Effector memory CD8-positive, alpha-beta T cell (primary cell): ENCODE measurements around the gene UBE2G2.

Experiments
- ATAC-seq: fragments of 150-1000 bp; cut with Tn5 transposase; replicated peaks from 2 replicates; pipeline ENCODE4 v1.10.0; 2021; ENCODE audit warnings: mild to moderate bottlenecking, moderate library complexity
- DNase-seq, 3 experiments: peaks; one replicate each; pipeline ENCODE4 v3.0.0; 2021
- H3K27ac Mint-ChIP-seq, 2 donors: one replicate each; pipeline ENCODE4 v1.8.0; 2022; ENCODE audit warnings: mild to moderate bottlenecking in 2 of 2, mixed read lengths in 2 of 2, moderate library complexity in 2 of 2
- H3K27me3 Mint-ChIP-seq, 2 donors: one replicate each; pipeline ENCODE4 v1.8.0; 2022; ENCODE audit warnings: mixed read lengths in 2 of 2
- H3K36me3 Mint-ChIP-seq: one replicate; pipeline ENCODE4 v1.8.0; 2022; ENCODE audit warnings: mild to moderate bottlenecking, moderate library complexity, mixed read lengths; ENCODE audit not compliant: insufficient read depth
- H3K4me1 Mint-ChIP-seq, 2 donors: one replicate each; pipeline ENCODE4 v1.8.0; 2022; ENCODE audit warnings: low read depth in 2 of 2, mixed read lengths in 2 of 2
- H3K4me3 Mint-ChIP-seq, 2 donors: one replicate each; pipeline ENCODE4 v1.8.0; 2022; ENCODE audit warnings: mild to moderate bottlenecking in 2 of 2, mixed read lengths in 2 of 2, moderate library complexity in 2 of 2
- H3K9me3 Mint-ChIP-seq, 2 donors: one replicate each; pipeline ENCODE4 v1.8.0; 2022; ENCODE audit warnings: mixed read lengths in 2 of 2

The UBE2G2 gene

DNA sequence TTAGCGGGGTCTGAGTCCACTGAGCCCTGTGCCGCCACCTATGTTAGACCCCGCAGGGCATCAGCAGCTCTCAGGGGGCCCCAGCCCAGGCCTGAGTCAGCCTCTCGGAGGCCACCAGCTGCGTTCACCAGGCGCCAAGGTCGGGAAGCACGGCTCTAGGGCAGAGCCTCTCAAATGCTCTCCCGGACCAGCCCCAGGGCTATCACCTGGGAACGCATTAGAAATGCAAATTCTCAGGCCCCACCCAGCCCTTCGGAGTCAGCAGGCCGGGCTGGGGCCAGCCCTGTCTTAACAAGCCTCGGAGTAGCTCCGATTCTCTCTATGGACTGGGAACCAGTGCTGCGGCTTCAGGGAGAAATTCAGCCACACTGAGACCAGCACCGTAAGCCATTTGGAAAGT is 53.0 kb downstream of the UBE2G2 start:
- Mint-ChIP-seq H3K27ac (no peak overlapping the region), H3K4me3 (no peak overlapping the region), H3K4me1 (no peaks in the 10 kb centered on the region), H3K27me3 (peaks cover 20 to 60% of the 10 kb centered on the region in 2 donors), H3K9me3 (no peaks in the 10 kb centered on the region), H3K36me3 (no peaks in the 10 kb centered on the region)
- DNase-seq (no peak), ATAC-seq (no peak)

- ATAC-seq, result no peak
- Mint-ChIP-seq H3K4me1 (peaks cover 1 to 5% of the 10 kb centered on the region in 2 donors), H3K4me3 (no peak overlapping the region), H3K27ac (no peak overlapping the region), H3K36me3 (peaks cover 3% of the 10 kb centered on the region), H3K27me3 (peaks cover 0 to 5% of the 10 kb centered on the region in 2 donors), H3K9me3 (no peaks in the 10 kb centered on the region)
- DNase-seq, result peak in 1 of 3 experiments; percentile 16
Measured at GRCh38 chr21:44742418-44743153, 59.0 kb downstream of the UBE2G2 start.

GRCh38 chr21:44741921-44742320 is 59.7 kb downstream of the UBE2G2 start:
- Mint-ChIP-seq H3K36me3 (peaks cover 3% of the 10 kb centered on the region), H3K4me3 (no peak overlapping the region), H3K4me1 (peaks cover 4 to 5% of the 10 kb centered on the region in 2 donors), H3K27ac (no peak overlapping the region), H3K9me3 (no peaks in the 10 kb centered on the region), H3K27me3 (no peaks in the 10 kb centered on the region)
- DNase-seq (no peak), ATAC-seq (no peak)

- ATAC-seq, result no peak
- Mint-ChIP-seq H3K27me3 (no peaks in the 10 kb centered on the region), H3K36me3 (peaks cover 3% of the 10 kb centered on the region), H3K27ac (peak overlapping the region in 1 of 2 donors; percentile 57), H3K9me3 (no peaks in the 10 kb centered on the region), H3K4me3 (no peak overlapping the region), H3K4me1 (peaks cover 4 to 5% of the 10 kb centered on the region in 2 donors)
- DNase-seq, result no peak
Measured at GRCh38 chr21:44740742-44741141, 60.9 kb downstream of the UBE2G2 start.

DNA sequence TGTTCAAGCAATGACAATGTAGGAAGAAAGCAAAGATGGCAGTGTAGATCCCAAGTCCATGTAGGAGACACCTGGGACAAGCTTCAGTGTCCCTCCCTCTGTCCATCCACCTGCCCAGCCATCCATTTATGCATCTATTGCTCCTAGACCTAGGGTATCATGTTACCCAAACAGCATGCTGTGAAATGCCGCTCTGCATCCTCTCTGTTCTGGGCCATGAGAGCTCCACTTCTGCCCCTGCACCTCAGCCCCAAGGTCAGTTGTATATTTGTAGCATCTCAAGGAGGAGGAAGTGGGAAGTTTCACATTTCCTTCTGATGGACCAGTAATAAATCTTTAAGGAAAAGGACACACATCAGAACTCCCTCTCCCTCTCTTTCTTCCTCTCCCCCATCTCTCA is 62.3 kb downstream of the UBE2G2 start:
- Mint-ChIP-seq H3K27me3 (no peaks in the 10 kb centered on the region), H3K4me1 (peaks cover 4 to 5% of the 10 kb centered on the region in 2 donors), H3K36me3 (peaks cover 3% of the 10 kb centered on the region), H3K27ac (peak overlapping the region in 1 of 2 donors; percentile 53), H3K9me3 (no peaks in the 10 kb centered on the region), H3K4me3 (no peak overlapping the region)
- DNase-seq (no peak), ATAC-seq (no peak)

DNA sequence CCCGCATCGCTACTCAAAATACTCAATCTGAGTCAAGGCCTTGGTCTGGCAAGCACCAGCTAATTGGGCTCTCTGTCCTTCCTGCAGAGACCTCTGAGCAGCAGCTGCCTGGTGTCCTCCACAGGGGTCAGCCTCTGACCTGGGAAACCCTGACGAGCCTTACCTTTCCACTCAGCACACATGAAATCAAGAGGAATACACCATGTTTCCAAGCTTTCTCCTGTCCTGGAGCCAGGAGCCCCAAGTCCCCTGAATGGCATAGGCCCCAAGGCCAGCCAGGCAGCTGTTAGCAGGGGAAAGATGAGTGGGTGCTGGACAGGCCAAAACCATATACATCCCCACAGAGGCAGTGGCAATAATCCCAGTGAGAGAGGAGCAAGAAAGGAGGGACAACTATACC is 63.0 kb downstream of the UBE2G2 start:
- Mint-ChIP-seq H3K27me3 (peaks cover 0 to under 1% of the 10 kb centered on the region in 2 donors), H3K4me3 (no peak overlapping the region), H3K27ac (no peak overlapping the region), H3K4me1 (peaks cover 4 to 5% of the 10 kb centered on the region in 2 donors), H3K9me3 (no peaks in the 10 kb centered on the region), H3K36me3 (peaks cover 3% of the 10 kb centered on the region)
- ATAC-seq (no peak), DNase-seq (no peak)

- H3K36me3 Mint-ChIP-seq, result peaks cover 3% of the 10 kb centered on the region
- H3K9me3 Mint-ChIP-seq, result no peaks in the 10 kb centered on the region
- no peak for DNase-seq
- H3K4me1 Mint-ChIP-seq, result peaks cover 4 to 5% of the 10 kb centered on the region in 2 donors
- no peak for ATAC-seq
- peaks cover 0 to 9% of the 10 kb centered on the region in 2 donors for H3K27me3 Mint-ChIP-seq
- no peak overlapping the region for H3K4me3 Mint-ChIP-seq
- no peak overlapping the region for H3K27ac Mint-ChIP-seq
Measured at GRCh38 chr21:44737706-44738354, 63.8 kb downstream of the UBE2G2 start.

- ATAC-seq (no peak), DNase-seq (no peak)
- H3K27ac Mint-ChIP-seq, result no peak overlapping the region
- H3K36me3 Mint-ChIP-seq, result peaks cover 3% of the 10 kb centered on the region
- H3K4me1 Mint-ChIP-seq, result peaks cover 0 to 4% of the 10 kb centered on the region in 2 donors
- peaks cover 8 to 21% of the 10 kb centered on the region in 2 donors for H3K27me3 Mint-ChIP-seq
- H3K4me3 Mint-ChIP-seq, result no peak overlapping the region
- no peaks in the 10 kb centered on the region for H3K9me3 Mint-ChIP-seq
Measured at GRCh38 chr21:44736291-44737004, 65.2 kb downstream of the UBE2G2 start.

GRCh38 chr21:44735821-44736220 is 65.8 kb downstream of the UBE2G2 start:
- Mint-ChIP-seq H3K27ac (no peak overlapping the region), H3K36me3 (no peaks in the 10 kb centered on the region), H3K4me1 (peaks cover 2 to 4% of the 10 kb centered on the region in 2 donors), H3K27me3 (peaks cover 15 to 24% of the 10 kb centered on the region in 2 donors), H3K9me3 (no peaks in the 10 kb centered on the region), H3K4me3 (no peak overlapping the region)
- ATAC-seq (no peak), DNase-seq (no peak)

- Mint-ChIP-seq H3K4me1 (peaks cover 2 to 5% of the 10 kb centered on the region in 2 donors), H3K27ac (no peak overlapping the region), H3K9me3 (no peaks in the 10 kb centered on the region), H3K36me3 (no peaks in the 10 kb centered on the region), H3K4me3 (no peak overlapping the region), H3K27me3 (peaks cover 15 to 29% of the 10 kb centered on the region in 2 donors)
- ATAC-seq (no peak), DNase-seq (no peak)
Measured at GRCh38 chr21:44734841-44735240, 66.8 kb downstream of the UBE2G2 start.

DNA sequence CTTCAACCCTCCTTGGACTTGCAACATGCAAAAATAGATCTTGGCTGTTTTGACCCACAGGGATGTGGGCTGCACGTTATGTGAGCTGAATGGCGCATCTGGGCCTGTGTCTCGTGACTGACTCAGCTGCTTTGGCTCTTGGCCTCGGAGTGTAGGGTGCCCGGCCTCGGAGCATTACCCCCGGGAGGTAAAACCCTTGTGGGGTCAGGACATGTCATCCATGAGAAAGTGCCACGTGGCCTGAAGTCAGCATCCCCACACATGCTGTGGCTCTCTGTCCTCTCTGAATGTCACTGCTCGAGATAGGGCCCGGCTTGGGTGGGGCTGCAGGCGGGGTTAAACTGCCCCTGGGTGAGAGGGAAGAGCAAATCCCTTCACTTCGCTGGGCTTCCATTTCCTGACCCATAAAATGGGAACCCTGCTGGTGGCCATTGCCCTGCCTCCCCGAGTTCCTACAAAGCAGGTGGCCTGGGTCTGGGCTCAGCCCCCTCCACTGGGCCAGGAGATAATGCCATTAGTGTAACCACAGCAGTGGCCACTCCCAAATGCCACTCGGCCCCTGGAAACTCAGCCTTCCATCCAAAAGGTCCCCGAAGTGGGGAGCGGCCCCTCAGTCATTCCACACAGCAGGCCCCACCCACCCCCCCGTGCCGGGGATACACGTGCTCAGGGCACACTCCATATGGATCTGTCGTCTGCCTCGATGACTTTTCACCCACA is 67.4 kb downstream of the UBE2G2 start:
- no peak for ATAC-seq
- Mint-ChIP-seq H3K4me3 (no peak overlapping the region), H3K27me3 (peaks cover 15 to 31% of the 10 kb centered on the region in 2 donors), H3K9me3 (no peaks in the 10 kb centered on the region), H3K27ac (no peak overlapping the region), H3K4me1 (peaks cover 2 to 5% of the 10 kb centered on the region in 2 donors), H3K36me3 (no peaks in the 10 kb centered on the region)
- DNase-seq, result no peak

- Mint-ChIP-seq H3K9me3 (no peaks in the 10 kb centered on the region), H3K36me3 (no peaks in the 10 kb centered on the region), H3K27me3 (peaks cover 15 to 35% of the 10 kb centered on the region in 2 donors), H3K27ac (no peak overlapping the region), H3K4me1 (peaks cover 4 to 5% of the 10 kb centered on the region in 2 donors), H3K4me3 (no peak overlapping the region)
- ATAC-seq (no peak), DNase-seq (no peak)
Measured at GRCh38 chr21:44732956-44733355, 68.7 kb downstream of the UBE2G2 start.

DNA sequence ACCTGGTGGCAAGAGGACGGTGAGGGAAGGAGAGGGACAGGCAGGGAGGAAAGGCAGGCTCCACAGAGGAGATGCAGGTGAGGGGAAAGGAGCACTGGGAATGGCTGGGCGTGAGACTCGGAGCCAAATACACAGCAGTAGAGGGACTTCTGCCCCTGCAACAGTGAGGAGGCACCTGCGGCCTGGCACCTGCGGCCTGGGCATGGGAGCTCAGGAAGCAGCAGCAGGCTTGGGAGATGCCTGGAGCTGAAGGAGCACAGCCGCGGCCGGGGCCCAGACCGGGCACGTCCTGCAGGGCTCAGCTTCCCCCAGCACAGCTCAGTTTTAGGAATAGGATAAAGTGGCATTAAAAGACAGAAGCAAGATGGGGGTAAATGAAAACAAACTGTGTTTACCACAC is 69.4 kb downstream of the UBE2G2 start:
- Mint-ChIP-seq H3K4me3 (no peak overlapping the region), H3K36me3 (no peaks in the 10 kb centered on the region), H3K4me1 (peaks cover 5 to 6% of the 10 kb centered on the region in 2 donors), H3K27me3 (peaks cover 15 to 41% of the 10 kb centered on the region in 2 donors), H3K9me3 (no peaks in the 10 kb centered on the region), H3K27ac (no peak overlapping the region)
- ATAC-seq, result no peak
- DNase-seq, result no peak
